Astrocyte (in vitro differentiated cells and primary cell): ENCODE results near the gene SPHK1. TPM values are rescaled to one million over a fixed set of nuclear protein-coding genes. Genes with fewer than 3 reads are reported as not detected.

Experiments
- DNase-seq: peaks from one replicate; pipeline ENCODE4 v3.0.0-alpha.2; 2010; ENCODE audit warnings: low read depth
- FAIRE-seq: peaks from 2 replicates; lab custom pipeline; 2011; peaks lifted over from hg19 to GRCh38; lab: Jason Lieb, UNC
- H2AFZ ChIP-seq: 2 replicates; pipeline ENCODE4 v1.6.0; 2012; ENCODE audit warnings: low read depth, low read length, inconsistent platforms
- H3K27ac ChIP-seq: 2 replicates; pipeline ENCODE4 v1.5.1; 2011; ENCODE audit warnings: low read depth, low read length, inconsistent platforms
- H3K27me3 ChIP-seq: 2 replicates; pipeline ENCODE4 v1.6.0; 2011; ENCODE audit warnings: low read length, inconsistent platforms; ENCODE audit not compliant: insufficient read depth
- H3K36me3 ChIP-seq: 2 replicates; pipeline ENCODE4 v1.5.1; 2011; ENCODE audit warnings: low read length, inconsistent platforms; ENCODE audit not compliant: insufficient read depth
- H3K4me1 ChIP-seq: 2 replicates; pipeline ENCODE4 v1.5.1; 2011; ENCODE audit warnings: low read length, inconsistent platforms; ENCODE audit not compliant: insufficient read depth
- H3K4me2 ChIP-seq: 2 replicates; pipeline ENCODE4 v1.6.0; 2012; ENCODE audit warnings: low read length, inconsistent platforms
- H3K4me3 ChIP-seq: 2 replicates; pipeline ENCODE4 v1.5.1; 2011; ENCODE audit warnings: low read depth, mild to moderate bottlenecking, low read length, inconsistent platforms; ENCODE audit not compliant: insufficient read depth
- H3K79me2 ChIP-seq: 2 replicates; pipeline ENCODE4 v1.6.0; 2012; ENCODE audit warnings: mild to moderate bottlenecking, low read length, inconsistent platforms; ENCODE audit not compliant: insufficient read depth
- H3K9ac ChIP-seq: 2 replicates; pipeline ENCODE4 v1.6.0; 2012; ENCODE audit warnings: mild to moderate bottlenecking, low read length, inconsistent platforms
- H3K9me3 ChIP-seq: 2 replicates; pipeline ENCODE4 v1.5.1; 2012; ENCODE audit warnings: low read depth, mild to moderate bottlenecking, low read length, inconsistent platforms; ENCODE audit not compliant: insufficient read depth
- H4K20me1 ChIP-seq: 2 replicates; pipeline ENCODE4 v1.6.0; 2012; ENCODE audit warnings: low read length, inconsistent platforms; ENCODE audit not compliant: insufficient read depth
- H3K27ac Mint-ChIP-seq: one replicate; pipeline ENCODE4 v1.8.0; 2021; ENCODE audit warnings: mild to moderate bottlenecking, mixed read lengths; ENCODE audit not compliant: unreplicated experiment
- H3K27me3 Mint-ChIP-seq: one replicate; pipeline ENCODE4 v1.8.0; 2021; ENCODE audit warnings: low read depth, mixed read lengths; ENCODE audit not compliant: unreplicated experiment
- H3K36me3 Mint-ChIP-seq: one replicate; pipeline ENCODE4 v1.8.0; 2021; ENCODE audit warnings: low read depth, mixed read lengths; ENCODE audit not compliant: unreplicated experiment
- H3K4me1 Mint-ChIP-seq: one replicate; pipeline ENCODE4 v1.8.0; 2021; ENCODE audit warnings: low read depth, mixed read lengths; ENCODE audit not compliant: unreplicated experiment
- H3K4me3 Mint-ChIP-seq: one replicate; pipeline ENCODE4 v1.8.0; 2021; ENCODE audit warnings: mild to moderate bottlenecking, moderate library complexity, mixed read lengths; ENCODE audit not compliant: unreplicated experiment
- H3K9me3 Mint-ChIP-seq: one replicate; pipeline ENCODE4 v1.8.0; 2021; ENCODE audit warnings: mild to moderate bottlenecking, mixed read lengths; ENCODE audit not compliant: unreplicated experiment
- CTCF ChIP-seq: IDR thresholded peaks from 2 replicates; pipeline ENCODE4 v1.5.1; 2011; ENCODE audit warnings: low read depth, mild to moderate bottlenecking, inconsistent platforms, low read length, moderate library complexity; ENCODE audit not compliant: insufficient read depth
- EZH2 ChIP-seq: IDR thresholded peaks from 2 replicates; pipeline ENCODE4 v1.6.1; 2012; ENCODE audit warnings: mild to moderate bottlenecking, low read length, inconsistent platforms; ENCODE audit not compliant: insufficient read depth
- total RNA-seq: library from RNA; stranded (reverse); gene quantifications from 2 replicates; pipeline ENCODE4 v1.2.1, GENCODE V29; 2021

SPHK1 gene
- total RNA-seq, 1 donor from 2014 or later, result 34.8 TPM

GRCh38 chr17:76432712-76433336 is 48.4 kb downstream of the SPHK1 start:
- Histone ChIP-seq H3K9me3 (no peaks in the 10 kb centered on the region), H3K27me3 (no peaks in the 10 kb centered on the region), H3K4me2 (no peak overlapping the region), H2AFZ (no peak overlapping the region), H3K27ac (no peak overlapping the region), H3K4me3 (no peak overlapping the region), H3K79me2 (peaks cover 80% of the 10 kb centered on the region), H3K36me3 (no peaks in the 10 kb centered on the region), H3K4me1 (no peaks in the 10 kb centered on the region), H4K20me1 (peaks cover 87% of the 10 kb centered on the region), H3K9ac (no peak overlapping the region)
- no peak overlapping the region for H3K27ac Mint-ChIP-seq
- FAIRE-seq (no peak), DNase-seq (no peak)
- no peak overlapping the region for H3K4me3 Mint-ChIP-seq
- H3K27me3 Mint-ChIP-seq, result no peaks in the 10 kb centered on the region
- TF ChIP-seq EZH2 (no peak), CTCF (peak; percentile 45)
- peaks cover 6% of the 10 kb centered on the region for H3K4me1 Mint-ChIP-seq
- H3K9me3 Mint-ChIP-seq, result no peaks in the 10 kb centered on the region
- no peaks in the 10 kb centered on the region for H3K36me3 Mint-ChIP-seq

- no peaks in the 10 kb centered on the region for H3K4me1 ChIP-seq
- H3K9me3 ChIP-seq, result no peaks in the 10 kb centered on the region
- H3K79me2 ChIP-seq, result peaks cover 85% of the 10 kb centered on the region
- H3K9ac ChIP-seq, result no peak overlapping the region
- no peak overlapping the region for H3K4me3 ChIP-seq
- no peaks in the 10 kb centered on the region for H3K36me3 Mint-ChIP-seq
- H3K27ac ChIP-seq, result no peak overlapping the region
- H4K20me1 ChIP-seq, result peaks cover 87% of the 10 kb centered on the region
- H3K36me3 ChIP-seq, result no peaks in the 10 kb centered on the region
- no peaks in the 10 kb centered on the region for H3K27me3 ChIP-seq
- H3K27ac Mint-ChIP-seq, result no peak overlapping the region
- peaks cover 5% of the 10 kb centered on the region for H3K4me1 Mint-ChIP-seq
- no peaks in the 10 kb centered on the region for H3K9me3 Mint-ChIP-seq
- H3K4me2 ChIP-seq, result no peak overlapping the region
- H3K27me3 Mint-ChIP-seq, result no peaks in the 10 kb centered on the region
- H2AFZ ChIP-seq, result no peak overlapping the region
- TF ChIP-seq CTCF (no peak), EZH2 (no peak)
- no peak for FAIRE-seq
- H3K4me3 Mint-ChIP-seq, result no peak overlapping the region
- DNase-seq, result no peak
These were observed 49.3 kb downstream of the SPHK1 start for GRCh38 chr17:76433693-76434092.

GRCh38 chr17:76434870-76435269 is 50.5 kb downstream of the SPHK1 start:
- Mint-ChIP-seq H3K27me3 (no peaks in the 10 kb centered on the region), H3K4me3 (no peak overlapping the region)
- H3K27ac ChIP-seq, result no peak overlapping the region

More at GRCh38 chr17:76434870-76435269, 50.5 kb downstream of the SPHK1 start:
- H3K4me3 ChIP-seq, result no peak overlapping the region
- H3K9me3 ChIP-seq, result no peaks in the 10 kb centered on the region
- H3K36me3 ChIP-seq, result no peaks in the 10 kb centered on the region
- H3K36me3 Mint-ChIP-seq, result peaks cover 2% of the 10 kb centered on the region
- FAIRE-seq (no peak), DNase-seq (no peak)
- no peak overlapping the region for H3K9ac ChIP-seq
- no peak overlapping the region for H2AFZ ChIP-seq
- peaks cover 94% of the 10 kb centered on the region for H4K20me1 ChIP-seq
- H3K4me2 ChIP-seq, result no peak overlapping the region
- H3K79me2 ChIP-seq, result peaks cover 91% of the 10 kb centered on the region
- H3K27ac Mint-ChIP-seq, result no peak overlapping the region
- H3K4me1 Mint-ChIP-seq, result peaks cover 10% of the 10 kb centered on the region
- H3K27me3 ChIP-seq, result no peaks in the 10 kb centered on the region
- TF ChIP-seq EZH2 (no peak), CTCF (no peak)
- H3K4me1 ChIP-seq, result peaks cover 3% of the 10 kb centered on the region
- H3K9me3 Mint-ChIP-seq, result no peaks in the 10 kb centered on the region
